Ramos (cell line): ENCODE measurements around the gene AP3M1.

Experiments
- in situ Hi-C: fragments of 300-500 bp; cut with MboI; formaldehyde crosslinking; loops from one replicate; pipeline ENCODE4 v1.14.3; 2022; ENCODE audit warnings: low sequenced_read_pairs; ENCODE audit not compliant: unreplicated experiment

AP3M1 gene

GRCh38 chr10:74120911-74121310 lies 29.7 kb downstream of the AP3M1 start:
- in situ Hi-C loops, result no loop called here

GRCh38 chr10:74118804-74119203 lies 31.8 kb downstream of the AP3M1 start:
- in situ Hi-C loops, result no loop called here

GRCh38 chr10:74117738-74118137 lies 32.9 kb downstream of the AP3M1 start:
- in situ Hi-C loops, result no loop called here

GRCh38 chr10:74114041-74114448 lies 36.6 kb downstream of the AP3M1 start:
- in situ Hi-C loops, result no loop called here

GRCh38 chr10:74113546-74113945 lies 37.1 kb downstream of the AP3M1 start:
- in situ Hi-C loops, result no loop called here

- in situ Hi-C loops, result no loop called here
Measured at GRCh38 chr10:74111799-74112198, 38.8 kb downstream of the AP3M1 start.

GRCh38 chr10:74110120-74110519 lies 40.5 kb downstream of the AP3M1 start:
- in situ Hi-C loops, result no loop called here

- in situ Hi-C loops, result no loop called here
Measured at GRCh38 chr10:74109452-74109851, 41.2 kb downstream of the AP3M1 start.

- in situ Hi-C loops, result no loop called here
Measured at GRCh38 chr10:74107391-74107790, 43.2 kb downstream of the AP3M1 start.

GRCh38 chr10:74104996-74105395 lies 45.6 kb downstream of the AP3M1 start:
- in situ Hi-C loops, result no loop called here

GRCh38 chr10:74104480-74104879 lies 46.1 kb downstream of the AP3M1 start:
- in situ Hi-C loops, result no loop called here

- in situ Hi-C loops, result no loop called here
Measured at GRCh38 chr10:74103560-74104258, 46.9 kb downstream of the AP3M1 start.

- in situ Hi-C loops, result no loop called here
Measured at GRCh38 chr10:74099836-74100235, 50.8 kb downstream of the AP3M1 start.

- in situ Hi-C loops, result no loop called here
Measured at GRCh38 chr10:74099420-74099819, 51.2 kb downstream of the AP3M1 start.

- in situ Hi-C loops, result no loop called here
Measured at GRCh38 chr10:74097776-74098175, 52.9 kb downstream of the AP3M1 start.

- in situ Hi-C loops, result no loop called here
Measured at GRCh38 chr10:74096777-74097176, 53.9 kb downstream of the AP3M1 start.

GRCh38 chr10:74094231-74094630 lies 56.4 kb downstream of the AP3M1 start:
- in situ Hi-C loops, result no loop called here

- in situ Hi-C loops, result no loop called here
Measured at GRCh38 chr10:74093530-74094164, 57.0 kb downstream of the AP3M1 start.

GRCh38 chr10:74092372-74092771 lies 58.3 kb downstream of the AP3M1 start:
- in situ Hi-C loops, result no loop called here

- in situ Hi-C loops, result no loop called here
Measured at GRCh38 chr10:74088722-74089121, 61.9 kb downstream of the AP3M1 start.

GRCh38 chr10:74086317-74086716 lies 64.3 kb downstream of the AP3M1 start:
- in situ Hi-C loops, result no loop called here

GRCh38 chr10:74084955-74085354 lies 65.7 kb downstream of the AP3M1 start:
- in situ Hi-C loops, result no loop called here
